Measurements from ENCODE around the gene ARID1B. TPM values are rescaled to one million over a fixed set of nuclear protein-coding genes. Genes with fewer than 3 reads are reported as not detected.
A peak's percentile ranks its signal among the peaks of the same experiment; 100 is the strongest.

Gene ARID1B
- polyA plus RNA-seq, 1 experiment = 19.2 TPM

DNA sequence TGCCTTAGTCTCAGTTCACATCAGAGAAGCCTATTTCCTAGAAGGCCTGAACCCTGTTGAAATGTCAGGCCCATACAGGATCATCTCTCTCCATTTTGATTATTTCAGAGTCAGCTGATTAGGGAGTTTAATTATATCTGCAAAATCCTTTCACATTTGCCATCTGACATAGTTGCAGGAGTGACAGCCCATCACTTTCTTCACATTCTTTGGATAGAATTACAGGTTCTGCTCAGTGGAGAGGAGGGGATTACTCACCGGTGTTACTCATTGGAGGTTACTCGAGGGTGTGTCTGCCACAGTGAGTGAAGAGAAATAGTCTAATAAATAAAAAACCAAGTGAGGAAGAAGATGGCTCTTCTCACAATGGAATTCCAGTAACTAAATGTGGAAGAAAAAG is 329.3 kb downstream of the ARID1B start:
- peak overlapping the region; percentile 58 for H3K27ac ChIP-seq (ENCODE audit: low read depth, low read length)
- ChIA-PET CTCF (no interaction called here), POLR2A (no interaction called here)
- H3K9me3 ChIP-seq (ENCODE audit: control insufficient read depth, insufficient read depth, low read length) = no peaks in the 10 kb centered on the region
- no peak overlapping the region for H3K4me3 ChIP-seq (ENCODE audit: low read depth, low read length)
- DNase-seq (ENCODE audit: low read depth, low spot score) = no peak
- no peaks in the 10 kb centered on the region for H3K27me3 ChIP-seq (ENCODE audit: control insufficient read depth, insufficient read depth, low read length)
- TF ChIP-seq, protein P1, sequence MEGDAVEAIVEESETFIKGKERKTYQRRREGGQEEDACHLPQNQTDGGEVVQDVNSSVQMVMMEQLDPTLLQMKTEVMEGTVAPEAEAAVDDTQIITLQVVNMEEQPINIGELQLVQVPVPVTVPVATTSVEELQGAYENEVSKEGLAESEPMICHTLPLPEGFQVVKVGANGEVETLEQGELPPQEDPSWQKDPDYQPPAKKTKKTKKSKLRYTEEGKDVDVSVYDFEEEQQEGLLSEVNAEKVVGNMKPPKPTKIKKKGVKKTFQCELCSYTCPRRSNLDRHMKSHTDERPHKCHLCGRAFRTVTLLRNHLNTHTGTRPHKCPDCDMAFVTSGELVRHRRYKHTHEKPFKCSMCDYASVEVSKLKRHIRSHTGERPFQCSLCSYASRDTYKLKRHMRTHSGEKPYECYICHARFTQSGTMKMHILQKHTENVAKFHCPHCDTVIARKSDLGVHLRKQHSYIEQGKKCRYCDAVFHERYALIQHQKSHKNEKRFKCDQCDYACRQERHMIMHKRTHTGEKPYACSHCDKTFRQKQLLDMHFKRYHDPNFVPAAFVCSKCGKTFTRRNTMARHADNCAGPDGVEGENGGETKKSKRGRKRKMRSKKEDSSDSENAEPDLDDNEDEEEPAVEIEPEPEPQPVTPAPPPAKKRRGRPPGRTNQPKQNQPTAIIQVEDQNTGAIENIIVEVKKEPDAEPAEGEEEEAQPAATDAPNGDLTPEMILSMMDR (IDR thresholded peaks at IDR 0.05; ENCODE audit: low read depth, low read length) = no peak

DNA sequence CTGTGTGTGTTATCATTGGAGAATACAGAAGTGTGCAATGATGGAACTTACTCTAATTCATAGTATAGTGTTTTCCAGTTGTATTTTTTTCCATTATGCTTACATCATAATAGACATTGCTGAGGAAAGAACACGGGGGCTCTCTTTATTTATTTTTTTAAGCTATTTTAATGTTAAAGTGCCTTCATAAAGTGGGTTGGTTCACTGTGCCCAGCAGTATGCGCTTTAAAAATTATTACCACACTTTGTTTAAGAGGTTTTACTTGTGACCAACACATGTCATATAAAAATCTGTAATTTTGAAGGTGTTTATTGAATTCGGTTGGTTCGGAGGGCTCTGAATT is 330.4 kb downstream of the ARID1B start:
- TF ChIP-seq, protein P1 (IDR thresholded peaks at IDR 0.05; ENCODE audit: low read depth, low read length) = no peak
- Histone ChIP-seq H3K4me3 (ENCODE audit: low read depth, low read length) (no peak overlapping the region), H3K27me3 (ENCODE audit: control insufficient read depth, insufficient read depth, low read length) (no peaks in the 10 kb centered on the region), H3K27ac (ENCODE audit: low read depth, low read length) (peak overlapping the region; percentile 75), H3K9me3 (ENCODE audit: control insufficient read depth, insufficient read depth, low read length) (no peaks in the 10 kb centered on the region)
- POLR2A ChIA-PET = no interaction called here
- CTCF ChIA-PET = interaction anchor here (1.0 to 1.3 kb wide), 2 partner anchors 73 to 76 kb away, joined by 4 read pairs; no protein-coding TSS in a partner anchor
- DNase-seq (ENCODE audit: low read depth, low spot score) = no peak

- Histone ChIP-seq H3K27ac (ENCODE audit: low read depth, low read length) (peak overlapping the region; percentile 92), H3K9me3 (ENCODE audit: control insufficient read depth, insufficient read depth, low read length) (no peaks in the 10 kb centered on the region), H3K27me3 (ENCODE audit: control insufficient read depth, insufficient read depth, low read length) (no peaks in the 10 kb centered on the region), H3K4me3 (ENCODE audit: low read depth, low read length) (peak overlapping the region; percentile 25)
- TF ChIP-seq, protein P1 (IDR thresholded peaks at IDR 0.05; ENCODE audit: low read depth, low read length) = no peak
- POLR2A ChIA-PET = no interaction called here
- DNase-seq (ENCODE audit: low read depth, low spot score) = peak; percentile 74
- CTCF ChIA-PET = interaction anchor here (1.0 to 1.3 kb wide), 2 partner anchors 73 to 76 kb away, joined by 4 read pairs; no protein-coding TSS in a partner anchor
These were observed 330.9 kb downstream of the ARID1B start for GRCh38 chr6:157107915-157108651.

DNA sequence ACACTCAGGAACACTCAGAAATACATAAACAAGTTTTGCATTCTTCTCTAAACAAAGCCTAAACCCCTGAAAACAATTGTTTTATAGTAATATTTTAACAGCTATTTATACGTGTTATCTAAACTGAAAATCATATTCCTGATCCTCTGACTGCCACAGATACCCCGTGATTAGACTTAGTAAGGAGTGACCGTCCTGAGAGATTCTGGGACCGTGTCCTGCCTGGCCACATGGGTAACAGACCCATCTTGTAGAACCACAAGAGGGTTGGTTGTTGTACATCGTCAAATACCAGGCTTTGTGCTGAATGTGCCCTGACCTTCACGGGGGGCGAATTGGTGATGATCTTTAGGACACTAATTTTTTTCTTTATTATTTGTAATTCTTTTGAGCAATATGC is 331.7 kb downstream of the ARID1B start:
- Histone ChIP-seq H3K4me3 (ENCODE audit: low read depth, low read length) (no peak overlapping the region), H3K9me3 (ENCODE audit: control insufficient read depth, insufficient read depth, low read length) (no peaks in the 10 kb centered on the region), H3K27me3 (ENCODE audit: control insufficient read depth, insufficient read depth, low read length) (no peaks in the 10 kb centered on the region), H3K27ac (ENCODE audit: low read depth, low read length) (peak overlapping the region; percentile 76)
- ChIA-PET POLR2A (no interaction called here), CTCF (interaction anchor here (1.3 kb wide), 1 partner anchor 75 kb away, joined by 4 read pairs; no protein-coding TSS in a partner anchor)
- TF ChIP-seq, protein P1 (IDR thresholded peaks at IDR 0.05; ENCODE audit: low read depth, low read length) = no peak
- no peak for DNase-seq (ENCODE audit: low read depth, low spot score)

- TF ChIP-seq, protein P1 (IDR thresholded peaks at IDR 0.05; ENCODE audit: low read depth, low read length) = no peak
- Histone ChIP-seq H3K9me3 (ENCODE audit: control insufficient read depth, insufficient read depth, low read length) (no peaks in the 10 kb centered on the region), H3K27me3 (ENCODE audit: control insufficient read depth, insufficient read depth, low read length) (no peaks in the 10 kb centered on the region), H3K27ac (ENCODE audit: low read depth, low read length) (peak overlapping the region; percentile 2), H3K4me3 (ENCODE audit: low read depth, low read length) (no peak overlapping the region)
- CTCF ChIA-PET = no interaction called here
- peak; percentile 23 for DNase-seq (ENCODE audit: low read depth, low spot score)
- POLR2A ChIA-PET = no interaction called here
These were observed 333.4 kb downstream of the ARID1B start for GRCh38 chr6:157110607-157111006.

All from AG04450 (cell line).